ENCODE data around the gene RHOC.

GRCh38 chr1:112674440-112674985 is 32.4 kb downstream of the RHOC start, which contains the start of gene MOV10:
- TF ChIP-seq CTCF (IDR thresholded peaks at IDR 0.05), result no peak
- TF ChIP-seq POLR2AphosphoS5 (IDR thresholded peaks at IDR 0.05), result no peak
